GM12874 (cell line): ENCODE data around the gene TRPV4.

Experiments
- TF ChIP-seq, protein P1 (sequence below): IDR thresholded peaks from 2 replicates; pipeline ENCODE4 v1.5.1; 2011; ENCODE audit warnings: low read depth, mild to moderate bottlenecking, control low read depth, low read length, moderate library complexity; ENCODE audit not compliant: insufficient read depth

Gene TRPV4

DNA sequence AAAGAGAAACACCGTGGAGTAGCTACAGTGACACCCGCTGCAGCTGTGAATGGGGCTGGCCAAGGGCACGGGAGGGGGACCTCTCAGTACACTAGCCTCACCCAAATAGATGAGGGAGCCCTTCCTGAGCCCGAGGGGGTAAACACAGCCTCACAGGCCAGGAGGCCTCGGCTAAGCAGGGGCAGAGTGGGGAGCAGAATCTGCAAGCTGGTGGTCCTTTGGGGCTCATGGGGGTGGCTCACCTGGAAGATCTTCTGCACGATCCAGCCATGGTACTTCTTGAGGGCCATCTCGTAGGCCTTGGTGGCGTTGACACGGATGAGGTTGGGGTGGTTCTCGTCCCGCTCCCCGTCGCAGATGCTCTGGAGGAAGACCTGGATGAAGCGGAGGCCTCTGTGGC, 22.2 kb upstream of the TRPV4 start:
- TF ChIP-seq, protein P1, sequence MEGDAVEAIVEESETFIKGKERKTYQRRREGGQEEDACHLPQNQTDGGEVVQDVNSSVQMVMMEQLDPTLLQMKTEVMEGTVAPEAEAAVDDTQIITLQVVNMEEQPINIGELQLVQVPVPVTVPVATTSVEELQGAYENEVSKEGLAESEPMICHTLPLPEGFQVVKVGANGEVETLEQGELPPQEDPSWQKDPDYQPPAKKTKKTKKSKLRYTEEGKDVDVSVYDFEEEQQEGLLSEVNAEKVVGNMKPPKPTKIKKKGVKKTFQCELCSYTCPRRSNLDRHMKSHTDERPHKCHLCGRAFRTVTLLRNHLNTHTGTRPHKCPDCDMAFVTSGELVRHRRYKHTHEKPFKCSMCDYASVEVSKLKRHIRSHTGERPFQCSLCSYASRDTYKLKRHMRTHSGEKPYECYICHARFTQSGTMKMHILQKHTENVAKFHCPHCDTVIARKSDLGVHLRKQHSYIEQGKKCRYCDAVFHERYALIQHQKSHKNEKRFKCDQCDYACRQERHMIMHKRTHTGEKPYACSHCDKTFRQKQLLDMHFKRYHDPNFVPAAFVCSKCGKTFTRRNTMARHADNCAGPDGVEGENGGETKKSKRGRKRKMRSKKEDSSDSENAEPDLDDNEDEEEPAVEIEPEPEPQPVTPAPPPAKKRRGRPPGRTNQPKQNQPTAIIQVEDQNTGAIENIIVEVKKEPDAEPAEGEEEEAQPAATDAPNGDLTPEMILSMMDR, result no peak

DNA sequence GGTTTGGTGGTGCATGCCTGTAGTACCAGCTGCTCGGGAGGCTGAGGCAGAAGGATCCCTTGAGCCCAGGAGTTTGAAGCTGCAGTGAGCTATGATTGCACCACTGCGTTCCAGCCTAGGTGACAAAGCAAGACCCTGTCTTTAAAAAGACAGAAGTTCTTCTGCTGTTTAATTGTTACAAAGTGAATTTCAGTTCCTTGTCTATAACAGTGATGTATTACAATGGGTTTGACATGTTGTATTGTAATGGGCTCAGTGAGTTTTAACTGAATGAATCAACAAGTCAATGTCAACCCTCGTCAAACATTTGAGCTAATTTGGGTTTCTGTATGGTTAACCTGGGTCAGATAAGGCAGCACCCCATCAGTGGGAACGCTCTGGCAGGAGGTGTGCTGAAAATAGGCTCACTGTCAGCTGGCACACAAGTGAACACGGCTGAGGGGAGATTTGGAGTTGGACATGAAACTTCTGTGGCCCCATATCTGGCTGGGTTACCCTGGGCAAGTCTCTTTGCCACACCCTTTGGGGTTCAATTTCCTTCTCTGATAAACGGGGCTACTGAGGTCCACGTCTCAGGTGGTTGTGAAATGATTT, 14.0 kb upstream of the TRPV4 start:
- TF ChIP-seq, protein P1, result no peak

DNA sequence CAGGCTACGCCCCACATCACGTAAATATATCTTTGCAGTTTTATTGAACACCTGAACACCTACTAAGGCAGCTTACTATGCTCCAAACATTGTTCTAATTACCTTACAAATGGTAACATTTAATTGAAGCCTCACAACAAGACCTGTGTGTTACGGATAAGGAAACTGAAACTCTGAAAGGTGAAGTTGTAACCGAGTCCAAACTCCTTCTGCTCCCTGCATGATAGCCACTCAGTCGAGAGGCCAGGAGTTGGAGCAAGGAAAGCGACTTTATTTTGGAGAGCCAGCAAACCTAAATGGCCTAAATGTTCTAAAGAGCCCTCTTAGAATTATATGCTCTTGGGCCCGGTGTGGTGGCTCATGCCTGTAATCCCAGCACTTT, 12.6 kb upstream of the TRPV4 start:
- TF ChIP-seq, protein P1, result no peak

DNA sequence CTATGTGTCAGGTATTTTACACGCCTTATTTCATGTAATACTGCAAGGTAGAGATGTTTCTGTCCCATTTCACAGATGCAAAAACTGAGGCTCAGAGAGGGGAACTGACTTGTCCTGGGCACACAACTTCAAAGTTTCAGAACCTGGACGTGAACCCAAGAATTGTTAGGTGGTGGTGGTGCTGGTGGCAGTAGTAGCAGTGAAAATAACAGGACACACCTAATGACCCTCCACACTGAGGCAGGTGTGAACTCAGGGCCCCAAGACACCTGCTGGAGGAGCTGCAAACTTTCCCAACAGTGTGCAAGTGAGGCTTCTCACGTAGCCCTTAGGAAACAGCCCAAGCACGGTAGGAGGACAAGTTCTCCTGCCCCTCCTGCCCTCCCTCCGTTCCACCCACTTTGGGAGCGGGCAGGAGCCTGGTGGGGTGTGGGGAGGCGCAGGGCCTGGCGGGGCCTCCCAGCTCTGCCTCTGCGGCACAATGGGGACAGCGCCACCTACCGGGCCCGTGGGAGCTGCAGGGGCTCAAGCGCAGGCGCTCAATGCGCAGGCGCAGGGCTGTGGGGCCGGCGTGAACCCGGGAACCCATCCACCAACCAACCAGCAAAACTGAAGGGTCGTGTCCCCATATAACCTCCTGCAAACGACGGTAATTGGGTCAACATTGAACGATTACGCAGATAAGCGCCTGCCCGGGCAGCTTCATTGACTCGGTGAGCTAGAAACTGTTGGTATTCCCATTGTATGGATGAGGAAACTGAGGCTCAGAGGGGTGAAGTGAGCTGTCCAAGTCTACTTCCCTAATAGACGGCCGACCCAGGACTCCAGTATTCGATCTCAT, 12.0 kb upstream of the TRPV4 start:
- TF ChIP-seq, protein P1, result peak; percentile 100

DNA sequence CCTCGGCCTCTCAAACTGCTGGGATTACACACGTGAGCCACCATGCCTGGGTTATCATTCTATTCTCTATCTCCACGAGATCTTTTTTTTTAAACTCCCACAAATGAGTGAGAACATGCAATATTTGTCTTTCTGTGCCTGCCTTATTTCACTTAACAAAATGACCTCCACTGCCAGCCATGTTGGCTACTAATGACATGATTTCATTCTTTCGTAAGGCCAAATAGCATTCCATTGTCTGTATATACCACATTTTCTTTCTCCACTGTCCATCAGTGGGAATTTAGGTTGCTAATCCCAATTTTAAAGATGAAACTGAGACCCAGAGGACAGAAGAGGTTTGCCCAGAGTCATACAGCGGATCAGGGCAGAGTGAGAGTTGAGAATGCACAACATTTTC, 10.9 kb upstream of the TRPV4 start:
- TF ChIP-seq, protein P1, result no peak

DNA sequence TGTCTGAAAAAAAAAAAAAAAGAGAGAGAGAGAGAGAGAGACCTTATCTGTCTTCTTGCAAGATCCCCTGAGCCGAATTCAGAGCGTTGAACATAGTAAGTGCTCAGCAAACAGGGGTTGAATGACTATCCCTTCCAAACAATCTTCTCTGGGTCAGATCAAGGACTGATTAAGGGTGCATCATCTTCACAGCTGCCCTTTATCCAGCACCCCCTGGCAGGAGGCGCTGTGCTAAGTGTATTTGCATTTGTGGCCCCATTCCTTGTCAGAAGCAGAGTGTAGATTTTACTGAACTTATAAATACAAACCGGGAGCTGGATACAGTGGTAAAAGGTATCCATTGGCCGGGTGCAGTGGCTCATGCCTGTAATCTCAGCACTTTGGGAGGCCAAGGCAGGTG, 8.8 kb upstream of the TRPV4 start:
- TF ChIP-seq, protein P1, result no peak

DNA sequence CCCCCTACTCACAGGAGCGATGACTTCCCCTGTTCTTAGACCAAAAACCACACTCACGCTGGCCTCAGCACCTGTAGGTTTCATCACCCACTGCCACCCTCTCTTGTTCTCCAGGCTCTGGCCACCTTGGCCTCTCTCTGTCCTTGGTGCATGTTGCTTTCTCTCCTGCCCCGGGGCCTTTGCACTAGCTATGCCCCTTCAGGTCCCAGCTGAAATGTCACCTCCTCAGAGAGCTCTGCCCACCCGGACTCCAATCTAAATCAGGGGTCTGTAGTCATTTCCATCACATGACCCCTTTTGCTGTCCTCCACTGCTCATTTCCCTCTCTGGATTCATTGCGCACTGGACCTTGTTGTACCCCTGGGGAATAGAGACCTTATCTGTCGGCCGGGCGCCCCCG, 8.2 kb upstream of the TRPV4 start:
- TF ChIP-seq, protein P1, result no peak
